Hepatocyte (in vitro differentiated cells): Measurements from ENCODE around the gene TM4SF4.

Source experiments
- CTCF ChIP-seq: fragments of 200-600 bp; sonication (generic); IDR thresholded peaks from 2 replicates; pipeline ENCODE4 v1.5.1; 2016; ENCODE audit warnings: antibody characterized with exemption, mild to moderate bottlenecking; ENCODE audit not compliant: poor library complexity
- EZH2 ChIP-seq: fragments of 200-600 bp; sonication (generic); IDR thresholded peaks from 2 replicates; pipeline ENCODE4 v1.6.1; 2016; ENCODE audit warnings: antibody characterized with exemption, mild to moderate bottlenecking, borderline replicate concordance
- EZH2phosphoT487 ChIP-seq: fragments of 200-600 bp; sonication (generic); IDR thresholded peaks from one replicate; pipeline ENCODE4 v1.6.1; 2018; ENCODE audit warnings: antibody characterized with exemption, mild to moderate bottlenecking, low read depth, moderate library complexity; ENCODE audit not compliant: unreplicated experiment, severe bottlenecking

GRCh38 chr3:149479621-149480325 lies 5.3 kb downstream of the TM4SF4 start:
- TF ChIP-seq CTCF (no peak), EZH2phosphoT487 (no peak), EZH2 (no peak)
